Neural progenitor cell (in vitro differentiated cells): ENCODE results near the gene SPSB4.

Experiments used
- EZH2 ChIP-seq: fragments of 200-600 bp; sonication (generic); IDR thresholded peaks from 2 replicates; pipeline ENCODE4 v1.6.1; 2017; ENCODE audit warnings: antibody characterized with exemption, mild to moderate bottlenecking, moderate library complexity
- EZH2phosphoT487 ChIP-seq: fragments of 200-600 bp; sonication (generic); IDR thresholded peaks from 2 replicates; pipeline ENCODE4 v1.6.1; 2017; ENCODE audit warnings: antibody characterized with exemption
- TF ChIP-seq, protein P1 (sequence below): fragments of 200-600 bp; sonication (generic); IDR thresholded peaks from 2 replicates; pipeline ENCODE4 v1.5.1; 2017; ENCODE audit warnings: antibody characterized with exemption, mild to moderate bottlenecking

DNA sequence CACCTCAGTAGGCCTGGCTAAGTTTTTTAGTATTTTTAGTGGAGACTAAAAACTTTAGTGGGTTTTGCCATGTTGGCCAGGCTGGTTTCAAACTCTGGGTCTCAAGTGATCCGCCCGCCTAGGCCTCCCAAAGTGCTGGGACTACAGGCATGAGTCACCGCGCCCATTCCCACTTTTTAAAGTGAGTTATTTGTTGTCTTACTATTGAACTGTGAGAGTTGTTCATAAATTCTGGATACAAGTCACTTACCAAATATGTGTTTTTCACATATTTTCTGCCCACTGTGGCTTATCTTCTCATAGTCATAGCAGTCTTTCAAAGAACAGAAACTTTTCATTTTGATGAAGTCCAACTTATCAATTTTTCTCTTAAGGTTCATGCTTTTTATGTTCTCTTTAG, 29.9 kb upstream of the SPSB4 start:
- TF ChIP-seq, protein P1, sequence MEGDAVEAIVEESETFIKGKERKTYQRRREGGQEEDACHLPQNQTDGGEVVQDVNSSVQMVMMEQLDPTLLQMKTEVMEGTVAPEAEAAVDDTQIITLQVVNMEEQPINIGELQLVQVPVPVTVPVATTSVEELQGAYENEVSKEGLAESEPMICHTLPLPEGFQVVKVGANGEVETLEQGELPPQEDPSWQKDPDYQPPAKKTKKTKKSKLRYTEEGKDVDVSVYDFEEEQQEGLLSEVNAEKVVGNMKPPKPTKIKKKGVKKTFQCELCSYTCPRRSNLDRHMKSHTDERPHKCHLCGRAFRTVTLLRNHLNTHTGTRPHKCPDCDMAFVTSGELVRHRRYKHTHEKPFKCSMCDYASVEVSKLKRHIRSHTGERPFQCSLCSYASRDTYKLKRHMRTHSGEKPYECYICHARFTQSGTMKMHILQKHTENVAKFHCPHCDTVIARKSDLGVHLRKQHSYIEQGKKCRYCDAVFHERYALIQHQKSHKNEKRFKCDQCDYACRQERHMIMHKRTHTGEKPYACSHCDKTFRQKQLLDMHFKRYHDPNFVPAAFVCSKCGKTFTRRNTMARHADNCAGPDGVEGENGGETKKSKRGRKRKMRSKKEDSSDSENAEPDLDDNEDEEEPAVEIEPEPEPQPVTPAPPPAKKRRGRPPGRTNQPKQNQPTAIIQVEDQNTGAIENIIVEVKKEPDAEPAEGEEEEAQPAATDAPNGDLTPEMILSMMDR, result no peak
- no peak for TF ChIP-seq EZH2
- TF ChIP-seq EZH2phosphoT487, result no peak
